ENCODE data around the gene DPY19L3. TPM values are rescaled to one million over a fixed set of nuclear protein-coding genes. Genes with fewer than 3 reads are reported as not detected.
"Not testable (repeated sequence)": the region's sequence is repeated elsewhere in the genome, so short reads cannot be mapped to it uniquely, and the experiment has no call there.

DPY19L3 gene
- total RNA-seq, 1 experiment from 2014 or later: 45.1 TPM

DNA sequence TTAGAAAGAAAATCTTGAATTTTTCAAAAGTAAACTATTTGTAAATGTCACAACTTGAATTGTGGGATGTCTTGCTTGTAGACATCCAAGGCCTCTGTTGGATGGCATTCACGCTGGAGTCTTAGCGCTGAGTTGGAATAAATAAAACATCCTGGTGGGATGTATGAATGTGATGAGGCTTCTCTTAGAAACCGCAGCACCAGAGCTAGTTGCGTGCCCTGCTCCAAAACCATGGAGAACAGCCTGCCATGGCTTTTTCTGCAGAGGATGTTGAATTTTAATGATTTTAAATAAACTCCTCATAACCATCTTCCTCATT lies 70.4 kb downstream of the DPY19L3 start:
- Histone ChIP-seq H3K36me3 (ENCODE audit: insufficient read depth, low read length) (no peaks in the 10 kb centered on the region), H3K27me3 (ENCODE audit: low read length) (no peaks in the 10 kb centered on the region), H3K27ac (ENCODE audit: low read length) (no peak overlapping the region), H2AFZ (ENCODE audit: low read length) (no peak overlapping the region), H3K79me2 (ENCODE audit: low read length) (no peaks in the 10 kb centered on the region), H3K4me3 (ENCODE audit: low read length) (no peak overlapping the region), H3K9ac (ENCODE audit: low read length) (no peak overlapping the region), H4K20me1 (ENCODE audit: insufficient read depth, low read depth, low read length) (no peaks in the 10 kb centered on the region), H3K9me3 (ENCODE audit: low read length) (no peaks in the 10 kb centered on the region), H3K4me2 (ENCODE audit: low read depth, low read length, poor library complexity, severe bottlenecking) (no peak overlapping the region), H3K4me1 (ENCODE audit: low read length) (peaks cover 7% of the 10 kb centered on the region), H3K9me2 (replicated peaks; ENCODE audit: insufficient read depth, low read length) (no peaks in the 10 kb centered on the region)
- no peak for DNase-seq

GRCh38 chr19:32480321-32480720 lies 74.8 kb downstream of the DPY19L3 start:
- H3K9me2 ChIP-seq (replicated peaks; ENCODE audit: insufficient read depth, low read length): no peaks in the 10 kb centered on the region
- no peaks in the 10 kb centered on the region for H3K27me3 ChIP-seq (ENCODE audit: low read length)
- no peaks in the 10 kb centered on the region for H3K4me1 ChIP-seq (ENCODE audit: low read length)
- H4K20me1 ChIP-seq (ENCODE audit: insufficient read depth, low read depth, low read length): no peaks in the 10 kb centered on the region
- no peak overlapping the region for H3K4me3 ChIP-seq (ENCODE audit: low read length)
- no peak overlapping the region for H3K4me2 ChIP-seq (ENCODE audit: low read depth, low read length, poor library complexity, severe bottlenecking)
- peaks cover 25% of the 10 kb centered on the region for H3K36me3 ChIP-seq (ENCODE audit: insufficient read depth, low read length)
- H3K27ac ChIP-seq (ENCODE audit: low read length): no peak overlapping the region
- H2AFZ ChIP-seq (ENCODE audit: low read length): no peak overlapping the region
- H3K79me2 ChIP-seq (ENCODE audit: low read length): no peaks in the 10 kb centered on the region
- no peaks in the 10 kb centered on the region for H3K9me3 ChIP-seq (ENCODE audit: low read length)
- DNase-seq: no peak
- no peak overlapping the region for H3K9ac ChIP-seq (ENCODE audit: low read length)

DNA sequence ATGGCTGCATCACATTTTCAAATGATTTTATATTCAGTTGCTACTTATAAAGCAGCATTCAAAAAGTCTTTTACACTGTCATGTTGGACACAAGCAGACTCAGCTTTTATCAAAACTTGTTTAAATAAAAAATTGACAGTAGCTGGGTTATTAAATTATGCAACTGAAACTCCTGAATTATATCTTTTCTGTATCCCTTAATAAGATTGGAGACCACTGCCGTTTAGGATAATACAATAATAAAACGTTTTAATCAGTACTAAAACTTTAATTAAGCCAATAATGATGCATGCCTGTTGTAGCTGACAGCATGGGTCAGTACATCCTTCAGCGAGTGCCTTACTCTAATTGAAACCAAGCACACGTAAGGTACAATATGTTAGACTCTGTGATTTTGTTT lies 78.0 kb downstream of the DPY19L3 start:
- Histone ChIP-seq H3K9me2 (replicated peaks; ENCODE audit: insufficient read depth, low read length) (no peaks in the 10 kb centered on the region), H3K79me2 (ENCODE audit: low read length) (no peaks in the 10 kb centered on the region), H3K4me3 (ENCODE audit: low read length) (no peak overlapping the region), H4K20me1 (ENCODE audit: insufficient read depth, low read depth, low read length) (no peaks in the 10 kb centered on the region), H3K36me3 (ENCODE audit: insufficient read depth, low read length) (peaks cover 35% of the 10 kb centered on the region), H3K9me3 (ENCODE audit: low read length) (no peaks in the 10 kb centered on the region), H3K27me3 (ENCODE audit: low read length) (no peaks in the 10 kb centered on the region), H2AFZ (ENCODE audit: low read length) (no peak overlapping the region), H3K4me2 (ENCODE audit: low read depth, low read length, poor library complexity, severe bottlenecking) (no peak overlapping the region), H3K9ac (ENCODE audit: low read length) (no peak overlapping the region), H3K4me1 (ENCODE audit: low read length) (no peaks in the 10 kb centered on the region), H3K27ac (ENCODE audit: low read length) (no peak overlapping the region)
- no peak for DNase-seq

DNA sequence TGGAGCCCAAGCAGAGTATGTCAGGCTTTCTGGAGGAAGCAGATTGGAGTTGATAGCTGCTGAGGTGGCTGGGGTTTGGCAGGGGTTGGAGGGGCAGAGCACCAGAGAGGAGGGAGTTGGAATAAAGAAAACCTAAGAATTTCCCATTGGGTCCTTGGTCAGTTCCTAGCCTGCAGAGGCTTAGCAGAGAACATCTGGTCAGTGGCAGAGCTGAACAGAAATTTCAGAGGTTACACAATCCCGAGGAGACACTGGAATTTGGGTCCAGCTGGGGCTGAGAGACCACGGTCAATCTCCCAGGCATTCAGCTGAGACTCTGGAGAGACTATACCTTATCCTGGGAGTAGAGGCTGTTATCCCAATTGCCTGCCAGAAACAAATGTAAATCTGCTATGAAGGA lies 84.4 kb downstream of the DPY19L3 start:
- DNase-seq: no peak
- no peaks in the 10 kb centered on the region for H3K9me3 ChIP-seq (ENCODE audit: low read length)
- no peak overlapping the region for H3K4me2 ChIP-seq (ENCODE audit: low read depth, low read length, poor library complexity, severe bottlenecking)
- H3K9me2 ChIP-seq (replicated peaks; ENCODE audit: insufficient read depth, low read length): no peaks in the 10 kb centered on the region
- H3K9ac ChIP-seq (ENCODE audit: low read length): no peak overlapping the region
- H3K27me3 ChIP-seq (ENCODE audit: low read length): no peaks in the 10 kb centered on the region
- no peaks in the 10 kb centered on the region for H3K79me2 ChIP-seq (ENCODE audit: low read length)
- H4K20me1 ChIP-seq (ENCODE audit: insufficient read depth, low read depth, low read length): no peaks in the 10 kb centered on the region
- no peaks in the 10 kb centered on the region for H3K4me1 ChIP-seq (ENCODE audit: low read length)
- H3K27ac ChIP-seq (ENCODE audit: low read length): no peak overlapping the region
- H3K4me3 ChIP-seq (ENCODE audit: low read length): no peak overlapping the region
- H3K36me3 ChIP-seq (ENCODE audit: insufficient read depth, low read length): peaks cover 13% of the 10 kb centered on the region
- H2AFZ ChIP-seq (ENCODE audit: low read length): no peak overlapping the region

- Histone ChIP-seq H3K9me3 (ENCODE audit: low read length) (no peaks in the 10 kb centered on the region), H3K4me1 (ENCODE audit: low read length) (no peaks in the 10 kb centered on the region), H3K9me2 (replicated peaks; ENCODE audit: insufficient read depth, low read length) (no peaks in the 10 kb centered on the region), H3K9ac (ENCODE audit: low read length) (no peak overlapping the region), H3K36me3 (ENCODE audit: insufficient read depth, low read length) (no peaks in the 10 kb centered on the region), H4K20me1 (ENCODE audit: insufficient read depth, low read depth, low read length) (no peaks in the 10 kb centered on the region), H3K27me3 (ENCODE audit: low read length) (no peaks in the 10 kb centered on the region), H3K27ac (ENCODE audit: low read length) (no peak overlapping the region), H3K4me3 (ENCODE audit: low read length) (no peak overlapping the region), H3K79me2 (ENCODE audit: low read length) (no peaks in the 10 kb centered on the region), H2AFZ (ENCODE audit: low read length) (no peak overlapping the region), H3K4me2 (ENCODE audit: low read depth, low read length, poor library complexity, severe bottlenecking) (no peak overlapping the region)
- DNase-seq: no peak
These were observed 91.8 kb downstream of the DPY19L3 start for GRCh38 chr19:32497391-32497790.

GRCh38 chr19:32498648-32499200 lies 93.2 kb downstream of the DPY19L3 start:
- no peaks in the 10 kb centered on the region for H3K36me3 ChIP-seq (ENCODE audit: insufficient read depth, low read length)
- H3K9ac ChIP-seq (ENCODE audit: low read length): no peak overlapping the region
- no peaks in the 10 kb centered on the region for H4K20me1 ChIP-seq (ENCODE audit: insufficient read depth, low read depth, low read length)
- no peak overlapping the region for H3K4me2 ChIP-seq (ENCODE audit: low read depth, low read length, poor library complexity, severe bottlenecking)
- no peaks in the 10 kb centered on the region for H3K9me2 ChIP-seq (replicated peaks; ENCODE audit: insufficient read depth, low read length)
- no peak overlapping the region for H3K4me3 ChIP-seq (ENCODE audit: low read length)
- DNase-seq: no peak
- no peaks in the 10 kb centered on the region for H3K4me1 ChIP-seq (ENCODE audit: low read length)
- H3K79me2 ChIP-seq (ENCODE audit: low read length): no peaks in the 10 kb centered on the region
- no peak overlapping the region for H2AFZ ChIP-seq (ENCODE audit: low read length)
- H3K27me3 ChIP-seq (ENCODE audit: low read length): no peaks in the 10 kb centered on the region
- H3K27ac ChIP-seq (ENCODE audit: low read length): no peak overlapping the region
- H3K9me3 ChIP-seq (ENCODE audit: low read length): no peaks in the 10 kb centered on the region

GRCh38 chr19:32512498-32512897 lies 106.9 kb downstream of the DPY19L3 start:
- H3K4me3 ChIP-seq (ENCODE audit: low read length); H3K9me2 ChIP-seq (replicated peaks; ENCODE audit: insufficient read depth, low read length); H3K4me2 ChIP-seq (ENCODE audit: low read depth, low read length, poor library complexity, severe bottlenecking); H3K36me3 ChIP-seq (ENCODE audit: insufficient read depth, low read length); H3K27me3 ChIP-seq (ENCODE audit: low read length); H3K4me1 ChIP-seq (ENCODE audit: low read length); H3K9ac ChIP-seq (ENCODE audit: low read length); DNase-seq; H2AFZ ChIP-seq (ENCODE audit: low read length); H3K79me2 ChIP-seq (ENCODE audit: low read length); H3K27ac ChIP-seq (ENCODE audit: low read length); H4K20me1 ChIP-seq (ENCODE audit: insufficient read depth, low read depth, low read length); H3K9me3 ChIP-seq (ENCODE audit: low read length): not testable (repeated sequence)

- Histone ChIP-seq H3K27ac (ENCODE audit: low read length) (no peak overlapping the region), H3K4me1 (ENCODE audit: low read length) (no peaks in the 10 kb centered on the region), H3K4me2 (ENCODE audit: low read depth, low read length, poor library complexity, severe bottlenecking) (no peak overlapping the region), H4K20me1 (ENCODE audit: insufficient read depth, low read depth, low read length) (no peaks in the 10 kb centered on the region), H3K9me3 (ENCODE audit: low read length) (no peaks in the 10 kb centered on the region), H3K27me3 (ENCODE audit: low read length) (no peaks in the 10 kb centered on the region), H3K4me3 (ENCODE audit: low read length) (no peak overlapping the region), H3K79me2 (ENCODE audit: low read length) (no peaks in the 10 kb centered on the region), H3K36me3 (ENCODE audit: insufficient read depth, low read length) (no peaks in the 10 kb centered on the region), H3K9me2 (replicated peaks; ENCODE audit: insufficient read depth, low read length) (no peaks in the 10 kb centered on the region), H2AFZ (ENCODE audit: low read length) (no peak overlapping the region), H3K9ac (ENCODE audit: low read length) (no peak overlapping the region)
- no peak for DNase-seq
These were observed 113.5 kb downstream of the DPY19L3 start for GRCh38 chr19:32519023-32519422.

DNA sequence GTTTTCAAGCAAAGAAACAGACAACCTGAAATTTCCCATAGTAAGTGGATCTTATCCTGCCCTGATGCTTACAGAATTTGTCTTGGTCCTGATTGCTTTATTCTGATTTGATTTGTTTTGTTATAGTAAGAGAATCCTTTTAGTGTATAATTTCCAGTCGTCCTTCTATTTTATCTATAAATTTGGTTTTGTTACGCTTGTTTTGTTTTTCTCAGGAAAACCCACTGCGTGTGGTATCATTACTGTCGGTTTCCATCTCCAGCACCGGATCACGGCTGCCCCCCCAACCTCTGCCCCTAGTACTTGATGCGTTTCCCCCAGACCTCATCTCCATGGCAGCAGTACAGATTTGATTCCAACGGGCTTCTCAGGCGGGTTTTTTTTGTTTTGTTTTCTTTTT lies 117.4 kb downstream of the DPY19L3 start:
- Histone ChIP-seq H3K9ac (ENCODE audit: low read length) (no peak overlapping the region), H2AFZ (ENCODE audit: low read length) (no peak overlapping the region)

More for the DNA sequence above, 117.4 kb downstream of the DPY19L3 start:
- Histone ChIP-seq H3K4me3 (ENCODE audit: low read length) (no peak overlapping the region), H4K20me1 (ENCODE audit: insufficient read depth, low read depth, low read length) (no peaks in the 10 kb centered on the region), H3K4me1 (ENCODE audit: low read length) (no peaks in the 10 kb centered on the region), H3K27ac (ENCODE audit: low read length) (no peak overlapping the region), H3K9me3 (ENCODE audit: low read length) (no peaks in the 10 kb centered on the region), H3K4me2 (ENCODE audit: low read depth, low read length, poor library complexity, severe bottlenecking) (no peak overlapping the region), H3K79me2 (ENCODE audit: low read length) (no peaks in the 10 kb centered on the region), H3K36me3 (ENCODE audit: insufficient read depth, low read length) (no peaks in the 10 kb centered on the region), H3K27me3 (ENCODE audit: low read length) (no peaks in the 10 kb centered on the region), H3K9me2 (replicated peaks; ENCODE audit: insufficient read depth, low read length) (no peaks in the 10 kb centered on the region)
- DNase-seq: no peak
